Endodermal cell (in vitro differentiated cells): Measurements from ENCODE around the gene HLF. TPM values are rescaled to one million over a fixed set of nuclear protein-coding genes. Genes with fewer than 3 reads are reported as not detected.

Experiments
- DNase-seq: peaks from one replicate; pipeline ENCODE4 v3.0.0-alpha.2; 2017
- H3K27ac ChIP-seq: 2 replicates; pipeline ENCODE4 v1.5.1; 2013; ENCODE audit warnings: mild to moderate bottlenecking, low read depth, low read length, moderate library complexity
- H3K27me3 ChIP-seq: 2 replicates; pipeline ENCODE4 v1.6.1; 2013; ENCODE audit warnings: mild to moderate bottlenecking, low read length, moderate library complexity; ENCODE audit not compliant: insufficient read depth, control insufficient read depth, poor library complexity, severe bottlenecking
- H3K36me3 ChIP-seq: 2 replicates; pipeline ENCODE4 v1.7.0; 2013; ENCODE audit warnings: mild to moderate bottlenecking, low read length, moderate library complexity; ENCODE audit not compliant: control insufficient read depth, insufficient read depth
- H3K4me1 ChIP-seq: one replicate; pipeline ENCODE4 v1.7.0; 2013; ENCODE audit warnings: low read length; ENCODE audit not compliant: control insufficient read depth, insufficient read depth
- H3K4me3 ChIP-seq: 2 replicates; pipeline ENCODE4 v1.5.1; 2013; ENCODE audit warnings: mild to moderate bottlenecking, low read length, moderate library complexity
- H3K9ac ChIP-seq: 2 replicates; pipeline ENCODE4 v1.6.1; 2013; ENCODE audit warnings: mild to moderate bottlenecking, low read length, moderate library complexity; ENCODE audit not compliant: poor library complexity, severe bottlenecking; ENCODE audit errors: extremely low read depth
- H3K9me3 ChIP-seq: 2 replicates; pipeline ENCODE4 v1.6.1; 2013; ENCODE audit warnings: mild to moderate bottlenecking, low read length, moderate library complexity; ENCODE audit not compliant: control insufficient read depth
- H3K27ac Mint-ChIP-seq: 2 replicates; pipeline ENCODE4 v1.8.0; 2020; ENCODE audit warnings: mixed read lengths
- H3K27me3 Mint-ChIP-seq: 2 replicates; pipeline ENCODE4 v1.8.0; 2021; ENCODE audit warnings: mild to moderate bottlenecking, mixed read lengths; ENCODE audit not compliant: insufficient read depth
- H3K36me3 Mint-ChIP-seq: 2 replicates; pipeline ENCODE4 v1.8.0; 2020; ENCODE audit warnings: low read depth, mixed read lengths
- H3K4me1 Mint-ChIP-seq: 2 replicates; pipeline ENCODE4 v1.8.0; 2020; ENCODE audit warnings: mixed read lengths
- H3K4me3 Mint-ChIP-seq: 2 replicates; pipeline ENCODE4 v1.8.0; 2020; ENCODE audit warnings: mild to moderate bottlenecking, moderate library complexity, mixed read lengths
- H3K9me3 Mint-ChIP-seq: 2 replicates; pipeline ENCODE4 v1.8.0; 2020; ENCODE audit warnings: mild to moderate bottlenecking, mixed read lengths
- WGBS, 2 experiments: methylation state at CpG; one replicate each; pipeline versions ENCODE4 v1.1.5 to v1.1.7; 2013; ENCODE audit warnings: missing lambda C conversion rate in 2 of 2, mixed read lengths in 1 of 2; ENCODE audit not compliant: insufficient coverage in 1 of 2, insufficient read length in 1 of 2; 5-methylcytosine and 5-hydroxymethylcytosine counted together
- total RNA-seq, 2 donors: library from RNA; stranded (reverse); fragmentation: NEBNext Ultra II Directional in 1 of 2; extraction: Animal tissue kit (Norgen Biotek cat#: 25700) in 1 of 2; gene quantifications; 2 replicates in 1 of 2; 3 replicates in 1 of 2; pipeline ENCODE4 v1.2.1, GENCODE V29; 2021
- TF ChIP-seq, protein P1 (sequence below): fragments of 200-600 bp; sonication (generic); conservative IDR thresholded peaks from 2 replicates; pipeline ENCODE4 v1.5.0; 2021; ENCODE audit warnings: antibody characterized with exemption, mild to moderate bottlenecking

Gene HLF
- total RNA-seq, 2 donors from 2014 or later: not detected

DNA sequence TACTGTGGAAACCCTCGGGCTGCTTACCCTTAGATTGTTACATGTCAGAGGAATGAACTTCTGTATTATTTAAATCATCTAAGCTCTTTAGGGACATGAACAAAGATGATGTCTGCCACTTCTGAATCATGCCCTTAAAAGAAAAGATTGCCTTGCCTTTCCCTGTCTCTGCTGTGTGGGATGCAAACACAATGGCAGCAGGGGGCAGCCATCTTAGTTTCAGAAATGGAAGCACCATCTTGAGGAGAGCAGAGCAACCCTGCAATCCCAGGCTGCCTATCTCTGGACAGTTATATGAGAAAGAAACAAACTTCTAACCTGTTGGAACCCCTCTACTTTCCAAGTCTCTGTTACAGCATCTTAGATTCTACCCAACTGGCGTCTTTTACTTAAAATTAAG is 16.7 kb upstream of the HLF start:
- H3K9me3 ChIP-seq: no peaks in the 10 kb centered on the region
- Mint-ChIP-seq H3K27ac (no peak overlapping the region), H3K9me3 (peaks cover 6% of the 10 kb centered on the region), H3K4me3 (no peak overlapping the region), H3K4me1 (no peaks in the 10 kb centered on the region), H3K36me3 (no peaks in the 10 kb centered on the region), H3K27me3 (peaks cover 19% of the 10 kb centered on the region)
- no peaks in the 10 kb centered on the region for H3K36me3 ChIP-seq
- no peak for DNase-seq
- H3K4me1 ChIP-seq: no peaks in the 10 kb centered on the region
- no peak overlapping the region for H3K9ac ChIP-seq
- TF ChIP-seq, protein P1, sequence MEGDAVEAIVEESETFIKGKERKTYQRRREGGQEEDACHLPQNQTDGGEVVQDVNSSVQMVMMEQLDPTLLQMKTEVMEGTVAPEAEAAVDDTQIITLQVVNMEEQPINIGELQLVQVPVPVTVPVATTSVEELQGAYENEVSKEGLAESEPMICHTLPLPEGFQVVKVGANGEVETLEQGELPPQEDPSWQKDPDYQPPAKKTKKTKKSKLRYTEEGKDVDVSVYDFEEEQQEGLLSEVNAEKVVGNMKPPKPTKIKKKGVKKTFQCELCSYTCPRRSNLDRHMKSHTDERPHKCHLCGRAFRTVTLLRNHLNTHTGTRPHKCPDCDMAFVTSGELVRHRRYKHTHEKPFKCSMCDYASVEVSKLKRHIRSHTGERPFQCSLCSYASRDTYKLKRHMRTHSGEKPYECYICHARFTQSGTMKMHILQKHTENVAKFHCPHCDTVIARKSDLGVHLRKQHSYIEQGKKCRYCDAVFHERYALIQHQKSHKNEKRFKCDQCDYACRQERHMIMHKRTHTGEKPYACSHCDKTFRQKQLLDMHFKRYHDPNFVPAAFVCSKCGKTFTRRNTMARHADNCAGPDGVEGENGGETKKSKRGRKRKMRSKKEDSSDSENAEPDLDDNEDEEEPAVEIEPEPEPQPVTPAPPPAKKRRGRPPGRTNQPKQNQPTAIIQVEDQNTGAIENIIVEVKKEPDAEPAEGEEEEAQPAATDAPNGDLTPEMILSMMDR: no peak
- H3K4me3 ChIP-seq: no peak overlapping the region
- 90 to 100% methylated on average over 2 of the region's 2 CpGs for WGBS, 2 experiments
- no peak overlapping the region for H3K27ac ChIP-seq
- H3K27me3 ChIP-seq: peaks cover 21% of the 10 kb centered on the region

DNA sequence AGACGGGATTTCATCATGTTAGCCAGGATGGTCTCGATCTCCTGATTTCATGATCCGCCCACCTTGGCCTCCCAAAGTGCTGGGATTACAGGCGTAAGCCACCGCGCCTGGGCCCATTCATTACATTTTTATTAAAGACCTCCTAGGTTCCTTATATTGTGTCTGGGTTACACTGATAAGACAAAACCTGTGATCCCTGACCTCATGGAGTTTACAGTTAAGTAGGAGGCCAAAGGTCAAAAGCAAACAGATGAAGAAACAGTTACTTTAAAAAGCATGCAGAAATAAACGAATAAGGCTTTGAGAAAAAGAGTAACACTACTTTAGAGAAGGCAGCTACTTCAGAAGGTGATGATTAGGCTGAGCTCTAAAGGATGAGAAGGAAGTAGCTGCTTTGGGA is 14.9 kb upstream of the HLF start:
- Histone ChIP-seq H3K27ac (no peak overlapping the region), H3K9me3 (no peaks in the 10 kb centered on the region), H3K4me1 (no peaks in the 10 kb centered on the region), H3K36me3 (no peaks in the 10 kb centered on the region), H3K4me3 (no peak overlapping the region), H3K27me3 (peaks cover 13% of the 10 kb centered on the region), H3K9ac (no peak overlapping the region)
- Mint-ChIP-seq H3K27ac (no peak overlapping the region), H3K4me3 (no peak overlapping the region), H3K4me1 (no peaks in the 10 kb centered on the region), H3K27me3 (peaks cover 17% of the 10 kb centered on the region), H3K9me3 (peaks cover 6% of the 10 kb centered on the region), H3K36me3 (no peaks in the 10 kb centered on the region)
- TF ChIP-seq, protein P1: no peak
- 94 to 96% methylated on average over 5 to 7 of the region's 7 CpGs for WGBS, 2 experiments
- no peak for DNase-seq

DNA sequence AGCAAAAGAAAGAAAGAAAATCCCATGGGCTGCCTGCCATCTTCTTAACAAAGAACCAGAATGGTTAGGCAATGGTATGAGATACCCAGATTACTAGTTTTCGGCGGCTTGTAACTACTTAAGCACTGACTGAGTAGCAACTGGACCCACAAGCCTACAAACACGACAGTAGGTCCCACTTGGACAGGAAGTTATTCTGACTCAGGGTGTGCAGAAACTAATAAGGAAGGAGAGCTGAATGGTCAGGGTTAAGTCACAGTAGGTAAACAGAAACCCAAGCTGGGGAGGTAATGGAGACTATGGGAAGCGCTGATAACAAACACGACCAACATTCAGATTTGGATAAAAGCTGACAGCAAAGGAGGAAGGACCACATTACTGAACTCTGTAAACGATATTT is 10.4 kb upstream of the HLF start:
- Mint-ChIP-seq H3K4me1 (no peaks in the 10 kb centered on the region), H3K4me3 (no peak overlapping the region), H3K9me3 (no peaks in the 10 kb centered on the region), H3K36me3 (no peaks in the 10 kb centered on the region), H3K27me3 (peaks cover 12% of the 10 kb centered on the region), H3K27ac (no peak overlapping the region)
- H3K36me3 ChIP-seq: no peaks in the 10 kb centered on the region
- H3K27ac ChIP-seq: no peak overlapping the region
- TF ChIP-seq, protein P1: no peak
- 93 to 100% methylated on average over 1 to 6 of the region's 6 CpGs for WGBS, 2 experiments
- no peak for DNase-seq
- H3K4me3 ChIP-seq: no peak overlapping the region
- H3K9ac ChIP-seq: no peak overlapping the region
- no peaks in the 10 kb centered on the region for H3K27me3 ChIP-seq
- no peaks in the 10 kb centered on the region for H3K4me1 ChIP-seq
- H3K9me3 ChIP-seq: no peaks in the 10 kb centered on the region
